Measurements from ENCODE around the gene TTC34.

DNA sequence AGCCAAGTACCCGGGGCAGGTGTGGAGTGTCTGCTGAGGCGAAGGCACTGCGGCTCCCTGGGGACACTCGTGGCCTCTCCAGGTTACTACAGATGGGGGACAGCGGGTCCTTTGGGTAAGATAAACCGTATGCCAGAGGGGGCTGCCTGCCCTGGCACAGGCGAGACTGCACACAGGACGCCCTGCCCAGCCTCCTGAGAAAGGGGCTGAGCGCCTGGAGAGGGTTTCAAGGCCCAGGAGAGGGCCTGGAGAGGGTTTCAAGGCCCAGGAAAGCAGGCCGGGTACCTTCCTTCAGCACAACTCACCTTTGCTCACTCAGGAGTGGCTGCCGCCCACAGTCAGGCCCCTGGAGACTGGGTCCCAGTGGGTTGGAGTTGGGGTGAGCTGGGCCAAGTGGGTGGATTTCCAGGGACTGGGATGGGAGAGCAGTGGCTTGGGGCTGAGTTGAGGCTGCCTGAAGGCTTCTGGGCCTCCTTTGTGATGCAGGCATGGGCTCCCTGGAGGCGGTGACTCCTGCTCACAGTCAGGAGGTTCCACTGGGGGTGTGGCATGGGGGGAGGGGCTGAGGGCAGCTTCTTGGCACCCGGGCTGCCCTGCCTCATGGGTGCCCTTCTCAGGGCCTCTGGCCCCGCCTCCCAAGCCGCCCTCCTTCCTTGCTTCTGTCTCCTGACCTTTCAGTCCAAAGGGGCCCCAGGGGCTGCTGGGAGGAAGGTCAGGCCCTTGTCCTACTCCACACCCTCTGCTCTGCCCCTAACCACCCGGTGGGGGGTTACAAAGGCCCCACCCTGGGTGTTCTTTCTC lies 168.7 kb downstream of the TTC34 start, which contains the start of gene MMEL1:
- TF ChIP-seq CTCF (conservative IDR thresholded peaks at IDR 0.05 in 1 of 2, IDR thresholded peaks at IDR 0.05 in 1 of 2; ENCODE audit: extremely low read depth in 1 of 2, insufficient read depth in 1 of 2, low read depth in 1 of 2, low read length in 2 of 2) (no peak), EZH2 (IDR thresholded peaks at IDR 0.05; ENCODE audit: borderline replicate concordance, low read length) (no peak)

Measured in mammary epithelial cell (primary cell).